Heart right ventricle (tissue), 16 donors: Measurements from ENCODE around the gene KCNQ1. TPM values are rescaled to one million over a fixed set of nuclear protein-coding genes. Genes with fewer than 3 reads are reported as not detected.

Experiments used
- ATAC-seq, 8 donors: fragments of 200-7000 bp; cut with Tn5 transposase; one replicate each; pipeline ENCODE4 v1.9.1; 2020; ENCODE audit warnings: mild to moderate bottlenecking in 8 of 8, moderate library complexity in 8 of 8, moderate number of reproducible peaks in 1 of 8
- DNase-seq, 2 donors: peaks; one replicate each; pipeline ENCODE4 v3.0.0-alpha.2; 2020
- H3K27ac ChIP-seq, 10 donors: fragments of 200-600 bp; sonication (generic) in 2 of 10; one replicate each; pipeline versions ENCODE4 v1.5.0 to v1.8.0; 2020 to 2022; ENCODE audit warnings: mild to moderate bottlenecking in 3 of 10
- H3K27me3 ChIP-seq, 7 donors: fragments of 200-600 bp; one replicate each; pipeline ENCODE4 v1.8.0; 2021 to 2022; ENCODE audit warnings: mild to moderate bottlenecking in 2 of 7
- H3K36me3 ChIP-seq, 9 donors: fragments of 200-600 bp; sonication (generic) in 1 of 9; one replicate each; pipeline versions ENCODE4 v1.5.0 to v1.8.0; 2020 to 2022; ENCODE audit warnings: mild to moderate bottlenecking in 2 of 9
- H3K4me1 ChIP-seq, 9 donors: fragments of 200-600 bp; sonication (generic) in 1 of 9; one replicate each; pipeline versions ENCODE4 v1.5.0 to v1.8.0; 2020 to 2022; ENCODE audit warnings: mild to moderate bottlenecking in 4 of 9
- H3K4me3 ChIP-seq, 10 donors: fragments of 200-600 bp; sonication (generic) in 2 of 10; one replicate each; pipeline versions ENCODE4 v1.5.0 to v1.8.0; 2020 to 2022; ENCODE audit warnings: mild to moderate bottlenecking in 7 of 10, moderate library complexity in 2 of 10
- H3K9me3 ChIP-seq, 11 donors: fragments of 200-600 bp in 10 of 11; sonication (generic) in 2 of 11; one replicate each; pipeline versions ENCODE4 v1.5.0 to v1.8.0; 2013 to 2022; ENCODE audit warnings: mild to moderate bottlenecking in 2 of 11, control low read depth in 1 of 11, moderate library complexity in 1 of 11
- WGBS, 2 donors: extraction: QIAGEN DNeasy Blood & Tissue Kit; methylation state at CpG; one replicate each; pipeline ENCODE4 v1.1.7; 2013; ENCODE audit warnings: inconsistent platforms in 1 of 2; 5-methylcytosine and 5-hydroxymethylcytosine counted together
- intact Hi-C, 10 donors: fragments of 100-400 bp; cut with DNase I; formaldehyde crosslinking; loops; one replicate each; pipeline versions ENCODE4 v1.11.1 to v1.14.2; 2022
- polyA plus RNA-seq, 2 donors: library from polyadenylated mRNA; stranded (reverse); fragments of 200-250 nt; gene quantifications; one replicate each; pipeline ENCODE4 v1.2.3, GENCODE V29; 2013
- total RNA-seq, 10 donors: library from RNA; stranded (reverse); fragmentation: NEBNext Ultra II Directional in 3 of 10; extraction: Animal tissue kit (Norgen Biotek cat#: 25700) in 3 of 10; gene quantifications; one replicate each; pipeline versions ENCODE4 v1.2.1 to v1.2.4, GENCODE V29; 2021 to 2023
- TF ChIP-seq, protein P1 (sequence below), 9 donors: fragments of 200-600 bp; sonication (generic) in 2 of 9; IDR thresholded peaks; one replicate each; pipeline versions ENCODE4 v1.5.0 to v1.8.0; 2021 to 2022; ENCODE audit warnings: antibody characterized with exemption in 9 of 9, mild to moderate bottlenecking in 5 of 9, moderate library complexity in 1 of 9
- donor health status: Arrhythmogenic right ventricular cardiomyopathy.
- donor health status: ischemic (EF 13 %, LVEDD 7.1; RV severe dilation, severe dysfunction).
- donor health status: healthy with polysubstance abuse.
- donor health status: DM: no; HTN: yes; CAD: no.
- donor health status: DM: no; HTN: no; CAD: no.
- donor health status: ischemic (EF 25% LVEDD 6.9; RV normal size, moderate dysfunction).
- donor health status: ischemic (EF 25% LVEDD 5.7; RV mildly dilated, moderate dysfunction).
- donor health status: healthy.
- donor health status: DM: yes; HTN: yes; CAD: no.
- donor health status: Ischemic cardiomyopathy.
- donor health status: ischemic (EF 35%, LVEDD 5.7; RV mildly dilated, moderate dysfunction).
- donor health status: nonischemic (EF 11% LVEDD 7.7; RV severe dilation, severe dysfunction).
- donor health status: DM: yes; HTN: yes; CAD: no.
- donor health status: PGD.
- donor health status: ischemic (EF 29% LVEDD 5.4; RV normal size, mild dysfunction).
- donor health status: nonischemic (EF 23%, LVEDD 6.1; RV moderate dilation, normal function).

The KCNQ1 gene
- total and polyA plus RNA-seq, 12 donors = 19.9 to 48.2 (median 33.7) TPM

DNA sequence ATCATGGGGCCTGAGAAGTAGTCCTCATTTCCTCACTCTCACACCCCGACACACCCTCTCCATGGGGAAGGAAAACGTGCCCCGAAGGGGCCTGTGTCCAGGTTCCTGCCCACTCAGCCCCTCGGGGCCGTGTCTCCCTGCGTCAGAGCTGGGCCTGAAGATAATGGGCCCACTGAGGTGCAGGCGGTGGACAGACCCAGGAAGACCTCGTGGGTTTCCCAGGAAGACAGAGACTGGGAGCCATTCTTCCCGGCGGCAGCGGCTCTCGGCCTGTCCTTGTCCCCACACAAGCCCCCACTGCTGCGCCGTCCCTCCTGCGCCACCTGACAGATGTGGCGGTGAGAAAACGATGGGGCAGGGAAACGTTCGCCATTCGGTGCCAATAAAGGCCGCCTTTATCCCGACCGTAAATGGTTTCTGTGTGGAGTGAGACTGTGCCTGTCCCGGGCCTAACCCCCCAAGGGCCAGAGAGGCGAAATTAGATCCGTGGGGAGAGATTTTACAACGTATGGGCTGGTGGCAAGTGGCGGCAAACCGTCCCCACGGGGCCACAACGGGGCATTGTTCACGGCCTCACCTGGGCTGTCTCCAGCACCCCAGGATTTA lies 351.8 kb downstream of the KCNQ1 start:
- ATAC-seq = no peak
- Histone ChIP-seq H3K4me1 (peaks cover 0 to 13% (median 6%) of the 10 kb centered on the region in 9 donors), H3K27me3 (peaks cover 0 to 8% (median 0%) of the 10 kb centered on the region in 7 donors), H3K4me3 (no peak overlapping the region), H3K27ac (no peak overlapping the region), H3K9me3 (no peaks in the 10 kb centered on the region), H3K36me3 (no peaks in the 10 kb centered on the region)
- intact Hi-C loops = no loop called here
- peak in 1 of 2 donors; percentile 4 for DNase-seq
- WGBS, 2 donors = 92 to 93% methylated on average over 32 of the region's 32 CpGs
- TF ChIP-seq, protein P1, sequence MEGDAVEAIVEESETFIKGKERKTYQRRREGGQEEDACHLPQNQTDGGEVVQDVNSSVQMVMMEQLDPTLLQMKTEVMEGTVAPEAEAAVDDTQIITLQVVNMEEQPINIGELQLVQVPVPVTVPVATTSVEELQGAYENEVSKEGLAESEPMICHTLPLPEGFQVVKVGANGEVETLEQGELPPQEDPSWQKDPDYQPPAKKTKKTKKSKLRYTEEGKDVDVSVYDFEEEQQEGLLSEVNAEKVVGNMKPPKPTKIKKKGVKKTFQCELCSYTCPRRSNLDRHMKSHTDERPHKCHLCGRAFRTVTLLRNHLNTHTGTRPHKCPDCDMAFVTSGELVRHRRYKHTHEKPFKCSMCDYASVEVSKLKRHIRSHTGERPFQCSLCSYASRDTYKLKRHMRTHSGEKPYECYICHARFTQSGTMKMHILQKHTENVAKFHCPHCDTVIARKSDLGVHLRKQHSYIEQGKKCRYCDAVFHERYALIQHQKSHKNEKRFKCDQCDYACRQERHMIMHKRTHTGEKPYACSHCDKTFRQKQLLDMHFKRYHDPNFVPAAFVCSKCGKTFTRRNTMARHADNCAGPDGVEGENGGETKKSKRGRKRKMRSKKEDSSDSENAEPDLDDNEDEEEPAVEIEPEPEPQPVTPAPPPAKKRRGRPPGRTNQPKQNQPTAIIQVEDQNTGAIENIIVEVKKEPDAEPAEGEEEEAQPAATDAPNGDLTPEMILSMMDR (IDR thresholded peaks at IDR 0.05) = no peak

DNA sequence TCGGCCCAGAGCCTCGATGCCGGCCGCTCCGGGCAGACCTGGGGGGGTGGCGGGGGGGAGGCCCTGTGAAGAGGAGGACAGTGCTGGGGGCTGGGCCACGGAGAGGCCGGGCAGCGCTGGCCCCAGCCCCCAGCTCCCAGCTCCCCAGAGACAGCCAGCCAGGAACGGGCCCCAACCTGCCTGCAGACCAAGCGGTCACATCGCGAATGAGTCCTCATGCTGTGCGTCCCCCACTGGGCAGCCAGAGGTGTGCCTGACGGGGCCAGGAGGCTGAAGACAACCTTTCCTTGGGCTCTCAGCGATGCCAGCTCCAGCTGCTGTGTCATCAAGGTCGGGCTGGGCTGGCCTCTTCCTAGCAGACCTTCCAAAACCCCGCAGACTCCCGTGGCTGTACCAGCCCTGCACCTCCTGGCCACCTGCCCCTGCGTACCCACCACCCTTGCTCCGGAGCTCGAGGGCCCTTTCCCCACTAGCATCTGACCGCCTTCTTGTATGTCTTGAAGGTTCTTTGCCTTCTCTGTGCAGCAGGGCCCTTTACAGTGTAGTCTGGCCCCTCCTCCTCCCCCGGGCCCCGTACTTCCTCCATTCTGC lies 352.4 kb downstream of the KCNQ1 start:
- Histone ChIP-seq H3K36me3 (no peaks in the 10 kb centered on the region), H3K4me3 (no peak overlapping the region), H3K4me1 (peaks cover 0 to 10% (median 6%) of the 10 kb centered on the region in 9 donors), H3K27me3 (peaks cover 0 to 2% (median 0%) of the 10 kb centered on the region in 7 donors), H3K27ac (no peak overlapping the region), H3K9me3 (no peaks in the 10 kb centered on the region)
- WGBS, 2 donors = 91 to 94% methylated on average over 25 of the region's 25 CpGs
- TF ChIP-seq, protein P1 (IDR thresholded peaks at IDR 0.05) = no peak
- ATAC-seq = no peak
- DNase-seq = peak in 1 of 2 donors; percentile 6
- intact Hi-C loops = no loop called here

DNA sequence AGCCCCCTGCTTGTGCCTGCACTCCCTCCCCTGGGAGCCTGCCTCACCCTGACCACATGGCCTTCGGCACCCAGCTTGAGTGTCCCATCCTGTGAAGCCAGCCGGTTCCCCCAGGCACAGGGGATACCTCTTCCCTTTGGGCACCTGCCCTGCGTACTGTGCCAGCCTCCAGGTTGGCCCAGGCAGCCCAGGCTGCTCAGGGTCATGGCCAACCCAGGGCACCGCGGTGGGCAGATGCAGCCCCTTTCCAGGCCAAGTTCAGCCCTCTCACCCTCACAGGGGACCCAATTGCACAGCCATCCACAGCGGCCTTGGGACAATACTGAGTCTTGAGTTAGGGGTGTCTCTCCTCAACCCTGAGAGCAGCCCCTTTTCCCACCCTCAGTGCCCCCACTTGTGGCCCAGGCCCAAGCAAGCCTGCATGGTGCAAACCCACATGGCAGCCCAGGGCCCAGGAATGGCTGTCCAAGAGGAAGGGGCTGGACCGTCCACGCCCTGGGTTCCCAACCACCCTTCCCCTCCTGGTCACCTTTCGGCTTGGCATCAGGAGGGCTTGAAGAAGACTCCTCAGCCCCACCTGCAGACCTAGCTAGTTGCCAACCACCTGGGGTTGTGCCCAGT lies 353.0 kb downstream of the KCNQ1 start:
- no peaks in the 10 kb centered on the region for H3K27me3 ChIP-seq
- ATAC-seq = no peak
- TF ChIP-seq, protein P1 (IDR thresholded peaks at IDR 0.05) = no peak
- WGBS, 2 donors = 91 to 98% methylated on average over 9 of the region's 9 CpGs
- no peaks in the 10 kb centered on the region for H3K9me3 ChIP-seq
- DNase-seq = peak in 1 of 2 donors; percentile 8
- no peaks in the 10 kb centered on the region for H3K36me3 ChIP-seq
- peaks cover 0 to 16% (median 6%) of the 10 kb centered on the region in 9 donors for H3K4me1 ChIP-seq
- intact Hi-C loops = no loop called here
- H3K27ac ChIP-seq = no peak overlapping the region
- no peak overlapping the region for H3K4me3 ChIP-seq

DNA sequence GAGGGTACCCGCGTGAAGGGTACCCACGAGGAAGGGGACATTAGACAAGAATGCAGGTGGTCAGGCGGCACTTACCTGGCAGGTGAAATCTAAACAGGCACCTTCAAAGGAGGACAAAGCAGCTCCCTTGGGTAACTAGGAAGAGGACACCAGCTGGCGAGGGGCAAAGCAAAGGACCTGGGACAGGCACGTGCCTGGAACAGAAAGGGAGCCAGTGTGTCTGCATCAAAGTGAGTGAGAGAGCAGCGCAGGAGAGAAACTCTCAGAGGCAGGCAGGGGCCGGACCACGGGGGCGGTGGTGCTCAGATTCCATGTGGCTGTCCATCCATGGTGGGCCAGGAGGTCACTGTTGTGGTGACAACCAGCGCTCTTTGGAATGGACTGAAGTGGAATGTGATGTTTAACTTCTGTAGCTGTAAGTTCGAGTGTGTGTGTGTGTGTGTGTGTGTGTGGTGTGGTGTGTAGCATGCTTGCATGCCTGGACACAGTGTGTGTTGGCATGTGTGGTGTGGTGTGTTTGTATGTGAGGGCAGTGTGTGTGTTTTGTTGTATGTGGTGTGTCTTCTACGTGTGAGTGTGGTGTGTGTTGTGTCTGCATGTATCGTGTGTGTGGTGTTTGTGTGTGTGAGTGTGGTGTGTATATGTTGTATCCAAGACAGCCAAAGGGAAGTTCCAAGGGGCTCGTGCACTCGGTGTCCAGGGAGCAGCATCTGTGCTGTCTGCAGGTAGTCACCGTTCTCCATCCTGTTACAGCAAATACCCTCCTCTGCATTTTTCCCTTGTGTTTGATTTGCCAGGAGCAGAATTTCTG lies 354.3 kb downstream of the KCNQ1 start:
- no peak for ATAC-seq
- 91 to 96% methylated on average over 17 of the region's 17 CpGs for WGBS, 2 donors
- intact Hi-C loops = no loop called here
- Histone ChIP-seq H3K36me3 (no peaks in the 10 kb centered on the region), H3K4me1 (peaks cover 0 to 17% (median 6%) of the 10 kb centered on the region in 9 donors), H3K9me3 (no peaks in the 10 kb centered on the region), H3K27ac (no peak overlapping the region), H3K27me3 (no peaks in the 10 kb centered on the region), H3K4me3 (no peak overlapping the region)
- DNase-seq = peak in 1 of 2 donors; percentile 3
- TF ChIP-seq, protein P1 (IDR thresholded peaks at IDR 0.05) = no peak
